ENCODE results near the gene PLA2G12A. TPM values are rescaled to one million over a fixed set of nuclear protein-coding genes. Genes with fewer than 3 reads are reported as not detected.

The PLA2G12A gene
- total and polyA plus RNA-seq, 9 of the 15 experiments (the other 6 are each of a cell fraction or from before 2014, with no cell fraction given): 24.2 to 226 (median 80.5) TPM

- no peak for TF ChIP-seq NFRKB (IDR thresholded peaks at IDR 0.05; ENCODE audit: low read depth)
- no peak for TF ChIP-seq ZNF124 (CRISPR knock-in tag; IDR thresholded peaks at IDR 0.05)
- TF ChIP-seq RBM17 (IDR thresholded peaks at IDR 0.05; ENCODE audit: borderline replicate concordance, low read depth, low read length): no peak
- peak; percentile 18; the same call in 1 of the 2 replicates for TF ChIP-seq BCOR (IDR thresholded peaks at IDR 0.05)
- TF ChIP-seq ZNF740 (CRISPR knock-in tag; IDR thresholded peaks at IDR 0.05): no peak
- no peak for TF ChIP-seq ZNF740 (tag; IDR thresholded peaks at IDR 0.05)
- TF ChIP-seq ATF1 (CRISPR knock-in tag; IDR thresholded peaks at IDR 0.05): no peak
- peak; percentile 47 for TF ChIP-seq ATF1 (tag; IDR thresholded peaks at IDR 0.05)
- 0 out of 2 replicates have a peak, but pooled peaks have one; percentile 21 for TF ChIP-seq SIN3B (IDR thresholded peaks at IDR 0.05; ENCODE audit: low read depth)
- TF ChIP-seq RBM15 (IDR thresholded peaks at IDR 0.05; ENCODE audit: insufficient read depth, low read length): no peak
- no peak for TF ChIP-seq USF1 (CRISPR knock-in tag; IDR thresholded peaks at IDR 0.05)
- TF ChIP-seq ZFP36 (IDR thresholded peaks at IDR 0.05; ENCODE audit: low read depth, low read length, partially characterized antibody): no peak
- TF ChIP-seq ZNF584 (CRISPR knock-in tag; IDR thresholded peaks at IDR 0.05; ENCODE audit: low read depth): no peak
- no peak; the same call in 1 of the 2 replicates for TF ChIP-seq REST (IDR thresholded peaks at IDR 0.05; ENCODE audit: borderline replicate concordance)
- peak; percentile 77 for TF ChIP-seq REST (CRISPR knock-in tag; IDR thresholded peaks at IDR 0.05; ENCODE audit: low read depth)
- TF ChIP-seq GTF2E2 (tag; IDR thresholded peaks at IDR 0.05): no peak
- TF ChIP-seq ZNF134 (CRISPR knock-in tag; conservative IDR thresholded peaks at IDR 0.05): no peak
- no peak for TF ChIP-seq ATF2 (CRISPR knock-in tag; IDR thresholded peaks at IDR 0.05)
- no peak for TF ChIP-seq MAFF (IDR thresholded peaks at IDR 0.05; ENCODE audit: low read length)
Observed at GRCh38 chr4:109702950-109703663, 26.8 kb downstream of the PLA2G12A start, which contains the start of gene CASP6 (continued).

Measured in K562 (cell line).